CD4-positive, alpha-beta T cell treated with Interleukin-4 for 1 hour (primary cell): Measurements from ENCODE around the gene CAMK2N1.
A peak's percentile ranks its signal among the peaks of the same experiment; 100 is the strongest.

Source experiments
- DNase-seq, 2 donors: peaks; one replicate each; pipeline ENCODE4 v3.0.0-alpha.2; 2020 to 2022

Gene CAMK2N1

DNA sequence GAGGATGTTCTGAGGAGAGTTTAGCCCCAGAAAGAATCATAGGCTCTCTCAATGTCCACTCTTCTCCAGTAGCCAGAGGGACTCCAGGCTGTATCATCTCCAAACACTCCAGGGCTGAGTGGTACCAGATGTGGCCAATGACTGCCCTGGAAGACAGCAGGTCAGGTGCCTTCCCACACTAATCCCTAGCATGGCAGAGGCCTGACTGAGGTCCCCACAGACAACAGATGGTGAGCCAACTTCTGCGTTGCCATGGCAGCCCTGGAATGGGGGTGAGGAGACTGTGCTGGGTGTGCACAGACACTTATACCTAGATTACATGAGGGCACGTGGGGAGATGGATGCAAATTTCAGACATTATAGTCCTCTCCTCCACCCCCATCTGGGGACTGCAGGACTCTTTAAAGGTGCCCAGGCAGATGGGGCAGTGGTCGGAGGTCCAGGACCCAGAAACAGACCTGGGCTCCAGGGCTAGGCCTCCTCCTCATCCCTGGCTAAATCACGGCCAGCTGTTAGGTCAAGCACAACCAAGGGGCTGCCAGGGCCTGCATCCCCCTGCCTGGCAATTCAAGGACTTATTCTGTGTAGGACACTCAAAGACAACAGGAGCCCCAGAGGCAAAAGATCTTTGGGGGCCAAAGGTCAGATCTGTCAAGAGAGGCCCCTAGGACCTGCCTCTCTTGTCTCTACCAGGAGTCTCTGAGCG, 42.9 kb downstream of the CAMK2N1 start:
- DNase-seq = no peak

DNA sequence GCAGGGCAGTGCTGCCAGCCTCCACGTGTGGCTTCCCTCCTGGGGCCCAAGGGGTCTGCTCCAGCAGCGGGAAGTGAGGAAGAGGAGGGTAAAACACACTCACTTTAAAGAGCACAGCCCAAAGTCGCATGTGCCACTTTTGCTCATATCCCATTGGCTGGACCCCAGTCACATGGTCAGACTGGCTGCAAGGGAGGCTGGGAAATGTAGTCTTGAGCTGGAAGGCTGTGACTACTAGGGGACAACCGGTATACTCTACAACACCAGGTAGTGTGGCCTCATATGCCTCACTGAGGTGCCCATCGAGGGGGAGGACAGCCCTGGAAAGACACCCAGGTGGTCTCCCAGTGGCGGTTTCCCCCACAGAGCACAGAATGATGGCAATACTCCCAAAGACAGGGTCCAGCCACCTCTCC, 45.2 kb downstream of the CAMK2N1 start:
- DNase-seq = peak; percentile 51 to 56

DNA sequence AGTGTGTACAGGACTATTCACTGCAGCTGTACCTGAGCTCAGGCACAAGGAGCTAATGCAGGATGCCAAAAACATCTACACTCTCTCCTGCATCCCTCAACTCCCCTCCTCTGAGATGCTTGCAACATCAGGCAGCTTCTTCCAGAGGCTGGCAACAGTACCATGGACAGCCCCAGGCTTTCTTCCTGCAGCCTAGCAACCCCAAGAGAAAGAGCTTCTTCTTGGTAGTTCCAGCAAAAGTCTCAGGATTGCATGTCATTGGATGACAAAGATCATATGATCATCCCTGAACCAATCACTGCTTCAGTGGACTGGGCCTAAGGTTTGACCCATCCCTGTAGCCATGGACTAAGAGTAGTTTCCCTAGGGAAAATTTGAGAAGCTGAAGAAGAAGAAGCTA, 46.7 kb downstream of the CAMK2N1 start:
- no peak for DNase-seq

DNA sequence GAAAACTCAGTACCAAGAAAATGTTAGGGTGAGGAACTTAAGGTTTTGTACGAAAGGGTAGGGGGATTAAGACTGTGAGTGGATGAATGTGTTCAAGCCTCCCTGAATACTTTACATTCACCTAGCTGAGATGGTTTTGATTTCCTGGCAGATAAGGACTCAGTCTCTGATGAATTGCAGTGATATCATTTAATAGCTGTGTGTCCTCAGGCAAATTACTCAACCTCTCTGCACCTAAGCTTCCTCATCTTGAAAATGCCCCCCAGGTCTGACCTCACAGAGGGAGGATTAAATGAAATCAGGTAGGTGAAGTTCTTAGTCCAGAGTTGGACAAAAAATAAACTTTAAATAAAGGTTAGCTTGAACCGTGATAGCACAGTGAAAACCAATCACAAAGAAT, 48.4 kb downstream of the CAMK2N1 start:
- no peak for DNase-seq

DNA sequence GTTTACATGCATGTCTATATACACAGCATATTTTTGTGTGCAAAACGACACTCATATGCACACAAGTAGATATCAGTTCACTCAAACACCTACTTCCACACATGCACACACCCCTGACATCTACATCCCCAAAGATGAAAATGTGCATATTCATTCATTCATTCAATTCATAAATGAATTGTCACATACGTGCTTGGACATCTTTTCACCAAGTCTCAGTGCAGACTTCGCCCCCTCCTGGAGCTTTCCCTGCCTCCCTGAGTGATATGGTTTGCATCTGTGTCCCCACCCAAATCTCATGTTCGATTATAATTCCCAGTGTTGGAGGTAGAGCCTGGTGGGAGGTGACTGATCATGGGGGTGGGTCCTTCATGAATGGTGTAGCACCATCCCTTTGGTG, 53.1 kb downstream of the CAMK2N1 start:
- DNase-seq = no peak
